ENCODE data around the gene LAMA1.

The LAMA1 gene

GRCh38 chr18:7037470-7037869 lies 80.1 kb downstream of the LAMA1 start:
- FAIRE-seq: no peak

GRCh38 chr18:7035807-7036206 lies 81.8 kb downstream of the LAMA1 start:
- no peak for FAIRE-seq

- no peak for FAIRE-seq
Observed at GRCh38 chr18:7034924-7035323, 82.7 kb downstream of the LAMA1 start.

- FAIRE-seq: no peak
Observed at GRCh38 chr18:7032537-7032936, 85.1 kb downstream of the LAMA1 start.

- no peak for FAIRE-seq
Observed at GRCh38 chr18:7028625-7029024, 89.0 kb downstream of the LAMA1 start.

- no peak for FAIRE-seq
Observed at GRCh38 chr18:7025194-7025593, 92.4 kb downstream of the LAMA1 start.

GRCh38 chr18:7023581-7023980 lies 94.0 kb downstream of the LAMA1 start:
- no peak for FAIRE-seq

GRCh38 chr18:7023063-7023580 lies 94.5 kb downstream of the LAMA1 start:
- FAIRE-seq: no peak

- FAIRE-seq: no peak
Observed at GRCh38 chr18:7021994-7022840, 95.4 kb downstream of the LAMA1 start.

- no peak for FAIRE-seq
Observed at GRCh38 chr18:7020995-7021777, 96.4 kb downstream of the LAMA1 start.

- FAIRE-seq: no peak
Observed at GRCh38 chr18:7017013-7017412, 100.6 kb downstream of the LAMA1 start.

GRCh38 chr18:7011142-7011541 lies 106.5 kb downstream of the LAMA1 start:
- no peak for FAIRE-seq

- no peak for FAIRE-seq
Observed at GRCh38 chr18:7004009-7004408, 113.6 kb downstream of the LAMA1 start.

GRCh38 chr18:7002107-7002506 lies 115.5 kb downstream of the LAMA1 start:
- no peak for FAIRE-seq

GRCh38 chr18:7000484-7001096 lies 117.0 kb downstream of the LAMA1 start:
- FAIRE-seq: no peak

- FAIRE-seq: no peak
Observed at GRCh38 chr18:6997808-6998207, 119.8 kb downstream of the LAMA1 start.

GRCh38 chr18:6994771-6995430 lies 122.7 kb downstream of the LAMA1 start:
- FAIRE-seq: no peak

GRCh38 chr18:6994056-6994770 lies 123.4 kb downstream of the LAMA1 start:
- FAIRE-seq: no peak

- no peak for FAIRE-seq
Observed at GRCh38 chr18:6992761-6993160, 124.8 kb downstream of the LAMA1 start.

GRCh38 chr18:6983366-6983765 lies 134.2 kb downstream of the LAMA1 start:
- FAIRE-seq: no peak

GRCh38 chr18:6982398-6982797 lies 135.2 kb downstream of the LAMA1 start:
- no peak for FAIRE-seq

GRCh38 chr18:6980363-6980762 lies 137.2 kb downstream of the LAMA1 start:
- FAIRE-seq: no peak
